NCI-H2196 treated with DMSO at 0.1 percent for 48 hours (cell line): ENCODE measurements around the gene CDH23.

Experiments
- DNase-seq: peaks from one replicate; lab custom pipeline; 2025; ENCODE audit not compliant: unreplicated experiment; lab: John Stamatoyannopoulos, UW

CDH23 gene

DNA sequence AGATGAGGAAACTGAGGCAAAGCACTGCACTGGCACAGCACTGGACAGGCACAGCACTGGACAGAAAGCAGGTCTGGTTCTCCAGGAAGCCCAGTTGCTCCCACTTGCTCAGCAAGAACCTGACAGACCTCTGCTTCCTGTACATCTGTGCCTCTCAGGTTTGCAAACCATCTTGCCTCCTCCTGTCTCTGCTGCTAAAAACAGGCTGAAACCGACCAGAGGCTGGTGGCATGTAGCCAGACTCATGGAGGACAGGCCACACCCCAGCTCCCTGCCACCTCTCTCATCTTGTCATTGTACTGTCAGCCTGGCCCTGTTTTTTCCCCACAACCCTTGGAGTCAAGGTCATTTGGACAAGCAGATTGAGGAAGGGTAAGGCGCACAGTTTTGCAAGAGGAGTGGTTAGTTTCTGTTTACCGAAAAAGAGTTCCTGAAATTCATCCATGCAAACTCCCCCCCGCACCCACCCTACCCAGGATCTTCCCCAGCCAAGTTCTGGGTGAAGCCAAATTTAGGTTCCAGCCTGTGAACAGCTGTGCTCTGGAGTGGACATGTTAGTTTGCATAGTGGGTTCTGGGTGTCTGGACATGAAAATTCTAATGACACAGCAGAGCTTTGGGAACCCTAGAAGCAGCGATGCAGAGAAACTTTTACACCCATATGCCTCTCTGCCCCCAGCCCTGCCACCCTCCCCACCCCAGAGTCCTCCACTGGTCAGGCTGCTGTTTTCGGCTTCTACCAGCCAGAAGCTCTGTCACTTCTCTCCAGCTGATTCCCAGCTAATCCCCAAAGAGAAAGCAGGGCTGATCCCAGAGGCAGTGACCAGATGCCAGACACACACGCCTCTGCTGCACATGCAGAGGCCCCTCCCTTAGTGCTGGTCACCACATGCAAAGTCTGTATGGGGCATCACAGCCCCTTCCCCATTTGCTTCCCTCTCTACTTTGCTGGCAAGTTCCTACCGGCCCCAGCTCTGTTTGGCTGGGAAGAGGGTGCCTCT is 331.3 kb downstream of the CDH23 start:
- DNase-seq = peak; percentile 0

DNA sequence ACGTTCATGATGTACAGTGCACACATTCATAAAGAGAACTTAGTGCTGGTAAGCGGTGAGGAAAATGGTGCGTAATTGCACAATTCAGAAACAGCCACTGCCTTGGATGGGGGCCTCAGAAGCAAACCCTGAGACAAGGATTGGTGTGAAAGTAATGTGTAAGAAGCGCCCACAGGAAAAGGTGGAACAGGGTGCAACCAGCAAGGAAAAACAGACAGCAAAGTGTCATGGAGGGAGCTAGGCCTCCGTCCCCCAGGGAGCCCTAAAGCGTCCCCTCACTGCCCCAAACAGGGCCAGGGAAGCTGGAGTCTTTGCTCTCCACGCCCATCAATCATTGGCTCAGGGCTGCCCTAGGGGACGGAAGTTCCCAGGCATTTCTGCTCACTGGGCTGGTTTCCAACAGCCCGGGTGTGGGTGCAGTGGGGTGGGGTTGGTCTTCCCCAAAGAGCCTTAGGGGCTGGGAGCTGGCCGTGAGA is 332.5 kb downstream of the CDH23 start:
- no peak for DNase-seq

DNA sequence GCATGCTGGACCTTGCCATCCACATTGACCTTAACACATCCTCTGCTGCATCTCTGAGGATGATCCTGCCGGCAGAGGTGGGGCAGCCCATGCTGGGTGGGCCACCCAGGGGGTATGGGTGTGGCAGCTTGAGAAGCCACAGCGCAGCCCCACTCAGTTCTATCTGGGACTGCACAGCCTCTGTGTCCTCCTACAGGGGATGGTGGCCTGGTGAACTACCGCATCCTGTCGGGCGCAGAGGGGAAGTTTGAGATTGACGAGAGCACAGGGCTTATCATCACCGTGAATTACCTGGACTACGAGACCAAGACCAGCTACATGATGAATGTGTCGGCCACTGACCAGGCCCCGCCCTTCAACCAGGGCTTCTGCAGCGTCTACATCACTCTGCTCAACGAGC is 335.1 kb downstream of the CDH23 start:
- no peak for DNase-seq

DNA sequence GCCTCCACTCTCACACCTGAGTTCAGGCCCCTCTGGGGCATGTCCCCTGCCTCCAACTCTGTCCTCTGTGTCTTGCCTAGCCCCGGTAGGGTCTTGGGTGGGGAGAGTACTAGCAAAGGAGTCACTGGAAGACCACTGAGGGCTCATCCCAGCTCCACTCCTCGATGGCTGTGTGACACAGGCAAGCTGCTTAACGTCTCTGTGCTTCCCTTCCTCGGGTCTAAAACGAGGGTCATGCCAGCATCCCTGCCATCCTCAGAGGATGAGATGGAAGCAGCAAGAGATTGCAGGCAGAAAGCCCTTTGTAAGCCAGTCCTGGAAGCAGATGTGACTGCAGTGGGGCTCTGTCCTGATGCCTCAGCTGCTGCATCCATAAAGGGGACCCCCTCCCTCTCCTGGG is 338.1 kb downstream of the CDH23 start:
- DNase-seq = no peak

DNA sequence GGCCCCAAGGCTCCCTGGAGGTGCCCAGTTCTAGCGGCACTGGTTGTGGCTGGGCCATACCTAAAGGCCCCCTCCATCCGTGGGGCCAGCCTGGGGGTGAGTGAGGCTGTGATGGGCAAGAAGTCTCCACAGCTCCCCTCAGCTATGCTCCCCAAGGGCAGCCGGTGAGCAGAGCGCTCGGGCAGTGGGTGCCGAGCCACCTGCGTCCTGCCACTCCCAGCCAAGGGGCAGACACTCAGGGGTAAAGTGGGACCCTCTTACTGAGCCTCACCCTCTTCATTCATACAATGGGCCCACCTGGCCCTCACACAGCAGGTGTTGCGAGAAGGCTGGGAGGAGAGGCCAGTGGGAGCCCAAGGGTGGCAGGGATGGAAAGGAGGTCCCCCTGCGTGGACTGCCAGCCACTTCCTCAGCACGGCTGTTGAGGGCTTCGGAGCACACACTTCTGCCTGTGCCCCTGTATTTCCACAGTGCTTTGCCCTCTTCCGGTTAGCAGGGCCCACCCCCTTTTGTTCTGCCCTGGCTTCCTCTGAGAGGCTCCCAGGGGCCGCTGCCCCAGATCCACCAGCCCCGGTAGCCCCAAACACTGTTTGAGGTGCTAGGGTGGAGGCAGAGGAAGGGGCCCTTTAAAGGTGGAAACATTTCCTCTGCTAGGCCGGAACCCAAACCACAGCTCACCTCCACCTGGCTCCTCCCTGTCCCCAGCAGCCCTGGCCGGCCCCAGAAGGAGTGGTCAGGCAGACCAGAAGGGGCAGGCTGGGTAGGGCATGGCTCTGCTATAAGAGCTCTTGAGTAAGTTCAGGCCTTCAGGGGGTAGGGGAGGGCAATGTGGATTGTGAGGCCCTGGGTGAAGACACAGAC is 339.2 kb downstream of the CDH23 start:
- DNase-seq = no peak

DNA sequence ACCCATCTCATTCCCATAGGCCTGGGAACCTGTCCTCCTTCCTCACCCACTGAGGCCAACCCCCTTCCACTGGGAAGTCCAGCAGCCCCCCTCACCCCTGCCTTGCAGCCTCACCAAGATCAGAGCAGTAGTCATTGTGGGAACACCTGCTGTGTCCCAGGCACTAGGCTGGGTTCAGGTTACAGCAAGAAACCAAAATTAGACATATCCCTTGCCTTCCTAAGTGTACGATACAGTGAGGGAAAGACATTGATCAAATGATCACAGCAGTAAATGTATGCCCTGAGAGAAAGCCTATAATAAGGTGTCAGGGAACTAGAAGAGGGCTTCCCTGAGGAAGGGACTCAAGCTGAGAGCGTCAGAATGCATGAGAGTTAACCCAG is 339.8 kb downstream of the CDH23 start:
- no peak for DNase-seq

DNA sequence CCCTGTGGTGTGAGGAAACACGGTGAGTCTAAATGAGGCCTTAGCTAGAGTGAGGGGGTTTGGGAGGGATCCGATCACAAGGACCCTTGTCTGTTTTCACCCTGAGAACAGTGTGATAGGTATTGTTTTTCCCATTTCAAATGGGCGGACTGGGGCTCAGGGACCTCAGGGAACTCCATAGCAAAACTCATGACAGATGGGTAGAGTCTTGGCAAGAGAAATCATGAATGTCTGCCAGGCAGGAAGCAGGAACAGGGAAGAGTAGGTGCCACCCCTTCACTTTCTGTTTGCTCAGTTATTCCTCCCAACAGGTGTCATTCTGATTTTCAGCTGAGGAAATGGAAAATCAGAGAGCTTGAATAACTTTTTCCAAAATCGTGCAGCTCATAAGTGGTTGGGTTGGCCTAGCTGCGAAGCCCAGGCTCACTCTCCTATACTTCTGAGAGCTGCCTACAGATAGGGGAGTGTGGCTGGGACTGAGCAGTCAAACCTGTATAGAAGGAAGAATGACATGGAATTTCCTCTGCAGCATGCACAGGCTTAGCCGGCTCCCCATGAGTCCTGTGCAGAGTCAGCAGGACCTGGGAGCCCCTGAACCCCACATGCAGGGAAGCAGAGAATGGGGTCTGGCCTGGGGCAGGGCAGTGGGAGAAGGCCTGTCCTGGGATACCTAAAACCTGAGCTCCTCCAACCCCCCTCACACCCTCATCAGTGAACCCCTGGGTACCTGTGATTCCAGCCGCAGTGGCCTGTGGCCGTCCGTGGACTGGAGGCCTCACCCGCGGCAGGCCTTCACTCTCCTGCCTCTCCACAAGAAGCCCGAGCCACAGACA is 340.5 kb downstream of the CDH23 start:
- DNase-seq = peak; percentile 2

DNA sequence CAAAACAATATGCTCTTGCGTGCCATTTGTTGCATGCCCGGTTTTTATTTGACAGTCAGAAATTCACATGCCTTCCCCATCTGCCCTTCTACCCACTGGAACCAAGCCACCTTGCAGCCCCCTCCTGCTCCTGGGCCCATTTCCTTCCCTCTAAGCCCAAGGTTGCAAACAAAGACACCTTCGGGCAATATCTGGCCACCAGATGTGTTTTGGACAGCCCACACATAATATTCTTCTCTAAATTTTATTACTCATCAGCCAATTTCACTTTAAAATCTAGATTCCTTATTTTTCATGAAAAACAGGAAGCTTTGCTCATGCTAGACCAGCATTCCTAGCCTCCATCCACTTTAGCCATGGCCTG is 341.1 kb downstream of the CDH23 start:
- DNase-seq = no peak

DNA sequence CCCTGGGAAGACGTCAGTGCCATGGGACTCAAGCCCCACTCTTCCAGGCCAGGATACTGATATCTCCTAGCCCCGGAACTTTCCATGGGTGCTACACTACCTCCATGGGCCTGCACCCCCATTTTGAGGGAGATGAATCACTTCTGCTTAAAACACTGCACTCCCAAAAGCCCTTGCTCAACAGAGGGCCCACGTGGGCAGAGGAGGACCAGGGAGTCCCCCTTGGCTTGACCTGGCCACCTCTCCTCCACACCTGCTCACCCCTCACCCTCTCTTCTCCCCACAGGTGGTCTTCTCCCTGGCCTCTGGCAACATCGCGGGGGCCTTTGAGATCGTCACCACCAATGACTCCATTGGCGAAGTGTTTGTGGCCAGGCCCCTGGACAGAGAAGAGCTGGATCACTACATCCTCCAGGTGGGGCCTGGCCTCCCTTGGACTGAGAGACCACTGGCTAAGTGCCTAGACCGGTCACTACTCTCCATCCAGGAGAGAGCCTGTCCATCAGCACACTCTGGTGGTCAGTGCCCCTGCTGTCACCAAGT is 342.7 kb downstream of the CDH23 start:
- DNase-seq = no peak

DNA sequence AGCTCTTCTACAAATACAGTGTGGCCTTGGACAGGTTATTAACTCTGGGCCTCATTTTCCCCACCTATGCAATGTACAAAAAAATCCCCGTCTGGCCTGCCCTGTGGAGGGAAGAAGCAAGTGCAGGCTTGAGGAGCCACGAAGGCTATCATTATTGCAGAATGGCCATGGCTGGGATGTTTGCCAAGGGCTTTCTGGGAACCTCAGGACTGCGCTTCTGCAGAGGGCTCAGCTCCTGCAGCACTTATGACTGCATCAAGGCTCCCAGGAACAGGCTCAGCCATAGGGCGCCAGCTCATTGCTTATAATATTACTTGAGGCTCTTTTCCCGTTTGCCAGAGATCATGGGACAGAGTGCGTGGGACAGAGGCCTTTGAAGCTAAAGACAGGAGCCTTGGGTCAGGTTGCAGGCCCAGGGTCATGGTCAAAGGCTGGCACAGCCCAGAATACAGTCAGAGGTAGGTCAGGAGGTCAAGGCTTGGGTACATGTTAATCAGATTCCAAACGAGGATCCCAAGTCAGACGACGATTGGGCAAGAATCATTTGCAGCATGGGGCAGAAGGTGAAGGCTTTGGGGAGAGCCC is 343.4 kb downstream of the CDH23 start:
- no peak for DNase-seq

DNA sequence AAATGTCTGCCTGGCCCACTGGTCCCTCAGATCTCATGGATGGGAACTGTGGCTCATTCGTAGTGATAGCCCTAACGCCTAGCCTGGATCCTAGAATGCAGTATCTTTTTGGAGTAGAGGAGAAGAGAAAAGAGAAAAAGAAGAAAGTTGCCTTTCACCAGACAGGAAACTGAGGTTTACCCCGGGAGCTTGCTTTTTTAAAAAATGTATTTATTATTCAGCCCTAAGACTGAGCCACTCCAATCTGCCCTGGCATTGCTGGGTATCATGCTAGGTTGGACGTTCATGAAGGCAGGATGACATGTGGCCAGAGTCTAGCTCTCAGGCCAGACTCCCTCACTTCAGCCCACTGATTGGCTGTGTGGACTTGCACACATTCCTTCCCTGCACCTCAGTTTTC is 344.3 kb downstream of the CDH23 start:
- no peak for DNase-seq

DNA sequence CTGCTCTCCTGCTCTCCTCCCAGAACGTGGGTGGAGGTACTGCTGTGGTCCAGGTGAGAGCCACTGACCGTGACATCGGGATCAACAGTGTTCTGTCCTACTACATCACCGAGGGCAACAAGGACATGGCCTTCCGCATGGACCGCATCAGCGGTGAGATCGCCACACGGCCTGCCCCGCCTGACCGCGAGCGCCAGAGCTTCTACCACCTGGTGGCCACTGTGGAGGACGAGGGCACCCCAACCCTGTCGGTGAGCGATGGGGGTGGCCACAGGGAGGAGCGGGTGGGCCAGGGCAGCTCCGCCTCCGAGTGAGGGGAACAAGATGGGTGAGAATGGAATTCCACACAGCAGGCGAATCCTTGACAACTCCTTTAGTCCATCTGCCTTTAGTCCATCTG is 345.0 kb downstream of the CDH23 start:
- no peak for DNase-seq

DNA sequence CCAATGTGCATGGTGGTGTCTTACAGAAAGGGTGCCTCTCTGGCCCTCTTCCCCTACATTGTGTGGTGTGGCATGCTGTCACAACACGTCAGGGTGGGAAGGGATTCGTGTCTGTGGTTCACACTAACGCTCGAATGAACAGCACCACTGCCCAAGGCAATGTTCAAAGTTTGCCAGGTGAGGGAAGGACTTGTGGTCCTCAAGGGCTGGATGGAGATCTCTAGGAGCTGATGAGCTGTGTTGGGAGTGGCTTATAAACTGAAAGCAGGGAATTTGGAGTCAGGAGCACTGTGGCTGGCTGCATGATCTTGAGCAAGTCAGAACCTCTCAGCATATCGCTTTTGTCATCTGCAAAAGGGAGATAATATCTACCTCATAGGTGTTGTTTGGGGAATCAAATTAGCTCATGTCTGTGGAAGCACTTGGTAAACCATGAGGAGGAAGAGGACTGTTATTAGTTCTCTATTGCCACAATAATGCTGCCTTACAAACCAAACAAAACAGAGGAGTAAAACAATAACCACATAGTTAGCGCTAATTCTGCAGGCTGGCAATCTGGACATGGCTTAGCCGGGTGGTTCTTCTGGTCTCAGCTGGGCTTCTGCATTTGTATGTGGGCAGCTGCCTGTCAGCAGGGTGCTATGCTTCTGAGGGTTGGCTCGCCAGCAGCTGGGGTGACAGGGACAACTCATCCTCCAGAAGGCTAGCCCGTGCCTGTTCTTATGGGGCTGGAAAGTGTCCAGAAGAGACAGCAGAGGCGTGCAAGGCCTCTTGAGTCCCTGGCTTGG is 345.8 kb downstream of the CDH23 start:
- DNase-seq = no peak

DNA sequence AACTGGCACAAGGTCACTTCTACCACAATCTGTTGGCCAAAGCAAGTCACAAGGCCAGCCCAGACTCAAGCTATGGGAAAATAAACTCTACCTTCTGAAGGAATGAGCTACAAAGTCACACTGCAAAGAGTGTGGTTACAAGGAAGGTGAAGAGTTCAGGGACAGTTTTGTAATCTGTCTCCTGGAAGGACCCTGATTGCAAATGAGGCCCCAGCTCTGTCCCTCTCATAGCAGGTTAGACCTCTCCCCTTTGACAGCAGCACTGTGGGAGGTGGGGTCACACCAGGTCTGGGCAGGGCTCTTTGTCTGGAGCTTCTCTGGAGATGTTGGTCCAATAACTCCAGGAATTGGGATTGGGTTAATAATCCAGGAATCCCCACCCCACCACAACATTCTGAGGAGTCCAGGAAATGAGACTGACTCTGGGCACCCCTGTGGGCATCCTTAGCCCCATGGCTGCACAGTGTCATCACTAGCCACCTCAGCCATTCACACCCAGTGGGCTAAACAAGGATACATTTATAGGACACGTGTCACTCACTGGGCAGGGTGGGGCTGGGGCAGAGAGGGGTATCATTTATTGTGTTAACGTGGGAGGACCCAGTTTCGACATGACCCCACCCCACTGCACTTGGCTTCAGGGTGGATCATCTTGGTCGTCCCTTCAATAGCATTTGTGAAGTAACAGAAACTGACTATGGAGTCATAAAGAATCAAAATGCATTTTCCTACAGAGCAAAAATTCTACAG is 346.5 kb downstream of the CDH23 start:
- DNase-seq = no peak

DNA sequence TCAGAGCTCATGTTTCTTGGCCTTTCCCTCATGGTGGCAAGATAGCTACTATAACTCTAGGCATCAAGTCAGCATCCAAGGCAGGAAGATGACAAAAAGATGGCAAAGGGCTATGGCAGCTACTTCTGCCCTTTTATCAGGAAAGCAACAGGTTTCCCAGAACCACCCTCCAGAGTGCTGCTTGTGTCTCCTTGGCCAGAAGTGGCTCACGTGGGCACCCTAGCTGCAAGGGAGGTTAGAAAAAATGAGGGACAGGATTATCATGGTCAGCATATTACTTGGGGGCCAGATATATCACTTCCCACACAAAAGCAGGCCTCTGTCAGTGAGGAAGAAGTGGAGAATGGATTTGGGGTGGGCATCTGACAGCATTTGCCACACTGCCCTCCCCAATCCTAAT is 347.1 kb downstream of the CDH23 start:
- DNase-seq = no peak

DNA sequence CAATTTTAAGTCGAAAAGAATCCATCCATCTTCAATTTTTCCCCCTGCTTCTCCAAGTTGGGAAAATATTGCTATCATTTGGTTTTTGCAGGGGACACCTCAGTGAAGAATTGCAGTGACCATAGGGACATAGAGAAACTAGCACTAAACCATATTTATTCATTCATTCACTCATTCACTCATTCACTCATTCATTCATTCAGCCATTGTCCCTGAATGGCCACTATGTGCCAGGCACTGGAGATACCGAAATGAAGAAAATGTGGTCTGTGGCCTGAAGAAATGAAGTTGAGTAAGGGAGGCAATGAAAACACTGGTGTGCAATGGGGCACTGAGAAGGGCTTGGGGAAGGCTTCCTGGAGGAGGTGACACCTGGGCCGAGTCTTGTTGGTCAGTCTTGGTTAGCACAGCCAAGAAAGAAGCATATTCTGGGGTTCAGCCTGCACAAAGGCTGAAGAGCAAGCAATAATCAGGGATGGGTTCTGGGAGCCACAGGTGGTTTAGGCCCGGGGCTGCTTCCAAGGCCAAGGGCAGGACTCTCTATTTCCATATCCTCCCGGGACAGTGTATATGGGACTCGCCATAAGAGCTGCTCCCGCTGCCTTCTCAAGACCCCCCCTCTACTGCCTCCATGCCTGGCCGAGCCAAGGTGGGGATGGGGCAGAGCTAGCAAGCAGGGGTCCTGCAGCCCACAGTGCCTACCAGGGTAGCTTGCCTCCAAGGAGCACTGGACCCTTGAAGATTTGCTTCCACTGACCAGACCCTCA is 348.4 kb downstream of the CDH23 start:
- no peak for DNase-seq

DNA sequence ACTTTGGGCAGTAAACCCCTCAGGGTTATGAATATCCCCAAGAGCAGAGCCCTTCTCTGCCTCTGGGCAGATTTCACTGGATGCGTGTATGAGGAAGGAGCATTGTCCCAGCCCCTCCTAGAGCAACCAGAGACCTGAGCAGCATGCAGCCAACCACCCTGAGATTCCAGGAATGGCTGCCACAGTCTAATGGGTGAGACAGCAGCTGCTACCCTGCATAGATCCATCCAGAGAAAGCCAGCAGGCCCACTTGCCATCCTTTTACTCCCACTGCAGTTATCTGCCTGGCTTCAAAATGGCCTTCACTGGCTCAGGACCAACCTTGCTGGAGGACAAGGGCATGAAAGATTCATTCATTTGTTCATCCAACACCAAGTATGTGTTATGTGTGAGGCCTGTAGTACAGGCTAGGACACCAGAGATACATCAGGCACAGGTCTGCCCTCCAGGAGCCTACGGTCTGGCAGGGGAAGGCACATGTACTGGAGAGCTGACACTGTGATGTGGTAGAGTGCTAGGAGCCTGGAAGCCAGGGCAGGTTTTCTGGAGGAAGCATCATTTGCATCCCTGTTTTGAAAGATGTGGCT is 349.0 kb downstream of the CDH23 start:
- no peak for DNase-seq
